Measurements from ENCODE around the gene KRTAP5-8.
"Not testable (repeated sequence)": the region's sequence is repeated elsewhere in the genome, so short reads cannot be mapped to it uniquely, and the experiment has no call there.

DNA sequence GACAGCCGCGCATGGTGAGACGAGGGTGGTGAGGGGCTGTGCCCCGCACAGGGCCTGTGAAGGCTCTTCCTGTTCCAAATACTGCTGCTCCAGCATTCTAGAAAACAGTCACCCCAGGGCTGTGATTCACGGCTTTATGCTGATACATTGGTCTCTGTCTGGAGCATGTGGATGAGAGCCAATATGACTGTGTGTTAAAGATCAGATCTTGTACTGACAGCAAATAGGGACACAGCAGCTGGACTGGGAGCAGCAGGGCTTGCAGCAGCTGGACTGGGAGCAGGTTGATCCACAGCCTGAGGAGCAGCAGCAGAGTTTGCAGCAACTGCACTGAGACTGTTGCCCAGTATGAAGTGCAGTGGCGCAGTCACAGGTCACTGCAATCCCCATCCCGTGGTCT, 41.7 kb downstream of the KRTAP5-8 start:
- not testable (repeated sequence) for TF ChIP-seq CTCF (IDR thresholded peaks at IDR 0.05; ENCODE audit: borderline replicate concordance, extremely low read depth, low read length, poor library complexity, severe bottlenecking); EZH2 (IDR thresholded peaks at IDR 0.05; ENCODE audit: borderline replicate concordance, low read depth, low read length, severe bottlenecking)
